SK-N-SH (cell line): ENCODE data around the gene ZNF384. TPM values are rescaled to one million over a fixed set of nuclear protein-coding genes. Genes with fewer than 3 reads are reported as not detected.

Experiments used
- CTCF ChIA-PET: fragments of 300-600, 350-600 bp; formaldehyde crosslinking; extraction: SDS; loops from one replicate; lab custom pipeline; 2021; lab: Yijun Ruan, JAX
- POLR2A ChIA-PET: fragments of 350-600 bp; sonication (Branson Sonifier 250); formaldehyde crosslinking; extraction: SDS; loops from one replicate; lab custom pipeline; 2020; ENCODE audit warnings: antibody characterized with exemption, inconsistent platforms; lab: Yijun Ruan, JAX
- DNase-seq: peaks from one replicate; pipeline ENCODE4 v3.0.0; 2012
- H2AFZ ChIP-seq: fragments of 200-600 bp; sonication (generic); 2 replicates; pipeline ENCODE4 v1.8.1; 2016; ENCODE audit warnings: antibody characterized with exemption, mild to moderate bottlenecking, low read depth
- H3F3A ChIP-seq: fragments of 200-600 bp; sonication (generic); replicated peaks from 2 replicates; pipeline ENCODE3; 2016; ENCODE audit warnings: antibody characterized with exemption, mild to moderate bottlenecking; ENCODE audit not compliant: insufficient read depth
- H3K27ac ChIP-seq, 2 experiments: fragments of 200-500 bp in 1 of 2; fragments of 200-600 bp in 1 of 2; sonication (Bioruptor generic) in 1 of 2; sonication (generic), shearing (Covaris generic) in 1 of 2; 2 replicates each; pipeline versions ENCODE4 v1.5.1 to v1.6.1; 2014 to 2016; ENCODE audit warnings: low read depth in 2 of 2, inconsistent platforms in 1 of 2, low read length in 1 of 2, mild to moderate bottlenecking in 1 of 2, mixed read lengths in 1 of 2
- H3K27me3 ChIP-seq: fragments of 200-600 bp; sonication (generic), shearing (Covaris generic); 2 replicates; pipeline ENCODE4 v1.6.1; 2016; ENCODE audit warnings: mixed run types; ENCODE audit not compliant: insufficient read depth
- H3K36me3 ChIP-seq, 2 experiments: fragments of 200-500 bp in 1 of 2; fragments of 200-600 bp in 1 of 2; sonication (Bioruptor generic) in 1 of 2; sonication (generic) in 1 of 2; replicated peaks in 1 of 2; 2 replicates each; pipeline versions ENCODE3 to v1.5.1; 2014 to 2016; ENCODE audit warnings: low read length in 1 of 2, mild to moderate bottlenecking in 1 of 2; ENCODE audit not compliant: insufficient read depth in 2 of 2, control insufficient read depth in 1 of 2
- H3K4me1 ChIP-seq, 2 experiments: fragments of 200-500 bp in 1 of 2; fragments of 200-600 bp in 1 of 2; sonication (Bioruptor generic) in 1 of 2; sonication (generic), shearing (Covaris generic) in 1 of 2; 2 replicates each; pipeline versions ENCODE4 v1.5.1 to v1.6.1; 2014 to 2016; ENCODE audit warnings: low read depth in 1 of 2, low read length in 1 of 2, mixed run types in 1 of 2; ENCODE audit not compliant: insufficient read depth in 2 of 2, control insufficient read depth in 1 of 2
- H3K4me2 ChIP-seq: fragments of 200-600 bp; sonication (generic), shearing (Covaris generic); 2 replicates; pipeline ENCODE4 v1.6.1; 2017; ENCODE audit warnings: mixed run types
- H3K4me3 ChIP-seq, 2 experiments: fragments of 200-500 bp in 1 of 2; fragments of 200-600 bp in 1 of 2; sonication (Bioruptor generic) in 1 of 2; sonication (generic), shearing (Covaris generic) in 1 of 2; 2 replicates each; pipeline versions ENCODE4 v1.5.1 to v1.8.1; 2014 to 2016; ENCODE audit warnings: low read depth in 2 of 2, inconsistent platforms in 1 of 2, low read length in 1 of 2, mild to moderate bottlenecking in 1 of 2, mixed read lengths in 1 of 2, moderate library complexity in 1 of 2
- H3K79me2 ChIP-seq: fragments of 200-600 bp; sonication (generic); 2 replicates; pipeline ENCODE4 v1.8.1; 2017; ENCODE audit warnings: mild to moderate bottlenecking; ENCODE audit not compliant: insufficient read depth
- H3K9ac ChIP-seq: fragments of 200-600 bp; sonication (generic); 2 replicates; pipeline ENCODE4 v1.6.1; 2017; ENCODE audit warnings: mixed run types
- H3K9me2 ChIP-seq: fragments of 200-600 bp; sonication (generic); 2 replicates; pipeline ENCODE4 v1.6.1; 2017; ENCODE audit warnings: mixed run types
- H3K9me3 ChIP-seq: fragments of 200-600 bp; sonication (generic); 2 replicates; pipeline ENCODE4 v1.6.1; 2017; ENCODE audit warnings: mixed run types, mild to moderate bottlenecking, moderate library complexity
- H4K20me1 ChIP-seq: fragments of 200-600 bp; sonication (generic); 2 replicates; pipeline ENCODE4 v1.6.1; 2017; ENCODE audit warnings: mild to moderate bottlenecking, mixed run types; ENCODE audit not compliant: insufficient read depth
- EP300 ChIP-seq, 2 experiments: IDR thresholded peaks; 2 replicates each; pipeline versions ENCODE4 v1.4.0 to v1.6.1; 2012; ENCODE audit warnings: borderline replicate concordance in 1 of 2, low read depth in 1 of 2, low read length in 1 of 2
- GABPA ChIP-seq: IDR thresholded peaks from 2 replicates; pipeline ENCODE4 v1.4.0; 2012; ENCODE audit warnings: low read depth, mild to moderate bottlenecking
- GATA2 ChIP-seq: sonication (generic); formaldehyde crosslinking; IDR thresholded peaks from 2 replicates; pipeline ENCODE4 v1.5.0; 2020; ENCODE audit warnings: mild to moderate bottlenecking, missing genetic modification reagents
- MAX ChIP-seq: IDR thresholded peaks from 2 replicates; pipeline ENCODE4 v1.4.0; 2012; ENCODE audit warnings: low read depth
- MXI1 ChIP-seq: IDR thresholded peaks from 2 replicates; pipeline ENCODE4 v1.6.1; 2012; ENCODE audit warnings: mild to moderate bottlenecking, low read depth, low read length, improper control_type of control experiment
- POLR2AphosphoS5 ChIP-seq: IDR thresholded peaks from 2 replicates; pipeline ENCODE4 v1.6.1; 2012; ENCODE audit warnings: low read depth, low read length
- RAD21 ChIP-seq: IDR thresholded peaks from 2 replicates; pipeline ENCODE4 v1.6.1; 2012; ENCODE audit warnings: mild to moderate bottlenecking, low read length
- SIN3A ChIP-seq: IDR thresholded peaks from 2 replicates; pipeline ENCODE4 v1.6.1; 2012; ENCODE audit warnings: low read depth, mild to moderate bottlenecking, low read length, moderate library complexity, borderline replicate concordance
- SMC3 ChIP-seq: IDR thresholded peaks from 2 replicates; pipeline ENCODE4 v1.6.1; 2012; ENCODE audit warnings: low read depth, low read length, improper control_type of control experiment
- TEAD4 ChIP-seq: IDR thresholded peaks from 2 replicates; pipeline ENCODE4 v1.4.0; 2012; ENCODE audit warnings: mild to moderate bottlenecking, borderline replicate concordance; ENCODE audit not compliant: insufficient read depth
- USF1 ChIP-seq: IDR thresholded peaks from 2 replicates; pipeline ENCODE4 v1.4.0; 2012; ENCODE audit warnings: low read depth, borderline replicate concordance
- WGBS: methylation state at CpG from one replicate; pipeline ENCODE4 v1.1.6; 2017; ENCODE audit warnings: low lambda C conversion rate; 5-methylcytosine and 5-hydroxymethylcytosine counted together
- polyA plus RNA-seq, 3 experiments: library from polyadenylated mRNA; depleted of rRNA; stranded (reverse); fragments of >200 nt; gene quantifications; 2 replicates each; pipeline ENCODE4 v1.2.3, GENCODE V29; 2012

Gene ZNF384
- polyA plus RNA-seq, 1 of the 3 experiments (the other 2 are of a cell fraction): 64.9 TPM

GRCh38 chr12:6635375-6635855, 53.8 kb downstream of the ZNF384 start:
- no peak overlapping the region for H3K4me3 ChIP-seq
- H4K20me1 ChIP-seq: no peaks in the 10 kb centered on the region
- no peaks in the 10 kb centered on the region for H3K9me2 ChIP-seq
- H3K4me1 ChIP-seq: peaks cover 0 to 37% of the 10 kb centered on the region in 2 experiments; a peak in 1 of 4 replicates
- H3K36me3 ChIP-seq: no peaks in the 10 kb centered on the region
- H3F3A ChIP-seq: no peaks in the 10 kb centered on the region
- ChIA-PET CTCF (interaction anchor here (1.2 to 1.7 kb wide), 3 partner anchors 9 to 17 kb away, joined by 4 to 9 read pairs (median 6); no protein-coding TSS in a partner anchor), POLR2A (interaction anchor here (0.7 to 1.1 kb wide), 3 partner anchors 14 to 54 kb away, joined by 3 to 4 read pairs (median 3); partner anchors contain the start of gene ZNF384)
- no peaks in the 10 kb centered on the region for H3K9me3 ChIP-seq
- 62% methylated on average over 5 of the region's 5 CpGs for WGBS
- H3K79me2 ChIP-seq: no peaks in the 10 kb centered on the region
- TF ChIP-seq GABPA (no peak), MXI1 (no peak), USF1 (no peak), SMC3 (no peak), TEAD4 (no peak), POLR2AphosphoS5 (no peak), RAD21 (no peak), EP300 (IDR thresholded peaks at IDR 0.05; ENCODE audit: borderline replicate concordance in 1 of 2, low read depth in 1 of 2, low read length in 1 of 2) (peak in 1 of 2 experiments; percentile 50; a peak in 1 of 4 replicates), SIN3A (no peak), MAX (no peak), GATA2 (CRISPR knock-in tag) (peak; percentile 73)
- no peak overlapping the region for H3K4me2 ChIP-seq
- no peaks in the 10 kb centered on the region for H3K27me3 ChIP-seq
- no peak overlapping the region for H2AFZ ChIP-seq
- no peak overlapping the region for H3K9ac ChIP-seq
- no peak overlapping the region; a peak in 1 of 4 replicates for H3K27ac ChIP-seq
- DNase-seq: peak; percentile 73

DNA sequence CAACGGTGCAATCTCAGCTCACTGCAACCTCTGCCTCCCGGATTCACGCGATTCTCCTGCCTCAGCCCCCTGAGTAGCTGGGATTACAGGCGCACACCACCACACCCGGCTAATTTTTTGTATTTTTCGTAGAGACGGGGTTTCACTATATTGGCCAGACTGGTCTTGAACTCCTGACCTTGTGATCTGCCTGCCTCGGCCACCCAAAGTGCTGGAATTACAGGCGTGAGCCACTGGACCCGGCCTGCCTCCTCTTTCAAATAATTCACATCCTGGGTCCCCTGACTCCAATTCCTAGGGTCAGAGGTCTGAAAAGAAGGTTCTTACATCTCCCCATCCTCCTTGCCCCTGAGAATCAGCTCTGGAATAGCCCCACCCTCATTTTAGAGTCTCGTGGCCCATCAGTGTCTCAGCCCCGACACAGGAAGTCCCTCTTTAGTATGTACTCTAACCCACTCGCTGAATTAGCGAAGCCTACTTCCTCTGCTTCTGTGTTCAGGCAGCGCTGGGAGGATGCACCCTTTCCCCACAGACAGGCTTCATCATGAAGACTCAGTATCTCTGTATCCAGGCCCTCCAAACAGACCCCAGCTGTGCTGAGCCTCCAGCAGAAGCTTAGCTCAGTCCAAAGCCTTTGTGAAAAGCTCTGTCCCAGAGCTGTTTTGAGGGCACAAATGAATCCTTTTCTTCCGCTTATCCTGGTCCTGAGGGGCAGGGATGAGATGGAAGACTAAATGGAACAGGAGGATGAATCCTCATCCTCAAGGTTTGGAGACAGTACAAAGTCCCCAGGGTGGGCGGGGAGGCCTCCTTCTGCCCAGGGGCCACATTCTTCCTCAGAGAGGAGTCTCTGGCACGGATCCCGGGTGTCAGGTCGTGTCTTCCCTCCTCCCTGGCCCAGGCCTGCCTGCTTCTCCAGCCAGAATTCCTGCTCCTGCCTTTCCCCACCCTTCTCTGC, 56.9 kb downstream of the ZNF384 start:
- DNase-seq: peak; percentile 43
- no peaks in the 10 kb centered on the region for H4K20me1 ChIP-seq
- POLR2A ChIA-PET: interaction anchor here (0.9 to 2.0 kb wide), 2 partner anchors 12 to 19 kb away, joined by 3 to 5 read pairs; no protein-coding TSS in a partner anchor

More for the DNA sequence above, 56.9 kb downstream of the ZNF384 start:
- Histone ChIP-seq H3K79me2 (no peaks in the 10 kb centered on the region), H3F3A (no peaks in the 10 kb centered on the region), H3K9ac (no peak overlapping the region), H3K4me3 (no peak overlapping the region), H3K4me1 (peaks cover 0 to 38% of the 10 kb centered on the region in 2 experiments; a peak in 1 of 4 replicates), H3K9me2 (no peaks in the 10 kb centered on the region), H3K27me3 (no peaks in the 10 kb centered on the region), H3K4me2 (no peak overlapping the region), H2AFZ (peak overlapping the region; percentile 89), H3K27ac (peak overlapping the region in 1 of 2 experiments; percentile 48; a peak in 2 of 4 replicates), H3K9me3 (no peaks in the 10 kb centered on the region), H3K36me3 (no peaks in the 10 kb centered on the region)
- CTCF ChIA-PET: interaction anchor here (0.8 to 2.4 kb wide), 10 partner anchors 12 to 203 kb away, joined by 3 to 9 read pairs (median 4); partner anchors contain the start of genes COPS7A and ZNF384
- no peak for TF ChIP-seq USF1
- 82% methylated on average over 18 of the region's 21 CpGs for WGBS
